Stromal cell of bone marrow (primary cell): ENCODE data around the gene RNF13.

Source experiments
- DNase-seq: peaks from one replicate; pipeline ENCODE4 v3.0.0-alpha.2; 2012; ENCODE audit warnings: low read depth

Gene RNF13, protein sequence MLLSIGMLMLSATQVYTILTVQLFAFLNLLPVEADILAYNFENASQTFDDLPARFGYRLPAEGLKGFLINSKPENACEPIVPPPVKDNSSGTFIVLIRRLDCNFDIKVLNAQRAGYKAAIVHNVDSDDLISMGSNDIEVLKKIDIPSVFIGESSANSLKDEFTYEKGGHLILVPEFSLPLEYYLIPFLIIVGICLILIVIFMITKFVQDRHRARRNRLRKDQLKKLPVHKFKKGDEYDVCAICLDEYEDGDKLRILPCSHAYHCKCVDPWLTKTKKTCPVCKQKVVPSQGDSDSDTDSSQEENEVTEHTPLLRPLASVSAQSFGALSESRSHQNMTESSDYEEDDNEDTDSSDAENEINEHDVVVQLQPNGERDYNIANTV

DNA sequence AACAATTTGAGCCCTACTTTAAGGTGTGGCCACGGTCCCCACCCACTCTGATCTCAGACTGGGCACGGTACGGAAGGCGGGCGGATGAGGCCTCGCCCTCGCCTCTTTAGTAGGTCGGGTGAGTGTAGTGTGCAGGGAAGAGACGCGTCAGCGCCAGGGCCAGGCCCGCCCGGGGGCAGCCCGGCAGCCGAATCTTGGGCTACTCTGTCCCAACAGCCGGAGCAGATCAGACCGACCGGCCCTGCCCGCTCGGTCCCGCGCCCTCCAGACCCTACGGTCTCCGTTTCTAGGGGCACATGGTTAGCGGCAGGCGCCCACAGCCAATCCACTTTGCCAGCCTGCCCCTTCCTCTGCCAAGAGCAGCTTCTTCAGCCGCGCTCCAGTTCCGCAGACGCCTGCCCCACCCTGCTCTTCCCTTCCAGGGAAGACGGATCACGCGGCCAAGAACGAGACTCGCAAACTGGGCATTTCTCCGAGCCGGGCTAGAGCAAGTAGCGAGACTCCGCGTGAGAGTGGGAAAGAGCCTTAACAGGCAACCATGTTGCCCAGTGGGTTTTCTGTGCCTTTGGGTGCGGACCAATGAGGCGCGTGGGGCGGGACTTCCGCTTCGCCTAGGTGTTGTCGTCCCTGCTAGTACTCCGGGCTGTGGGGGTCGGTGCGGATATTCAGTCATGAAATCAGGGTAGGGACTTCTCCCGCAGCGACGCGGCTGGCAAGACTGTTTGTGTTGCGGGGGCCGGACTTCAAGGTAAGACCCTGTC lies at the start of gene RNF13:
RNF13 (plus strand) TSS at position 610 of the 761 bp plus-strand sequence. CDS start 32,812 bp downstream, outside the sequence.
- peak; percentile 96 for DNase-seq

DNA sequence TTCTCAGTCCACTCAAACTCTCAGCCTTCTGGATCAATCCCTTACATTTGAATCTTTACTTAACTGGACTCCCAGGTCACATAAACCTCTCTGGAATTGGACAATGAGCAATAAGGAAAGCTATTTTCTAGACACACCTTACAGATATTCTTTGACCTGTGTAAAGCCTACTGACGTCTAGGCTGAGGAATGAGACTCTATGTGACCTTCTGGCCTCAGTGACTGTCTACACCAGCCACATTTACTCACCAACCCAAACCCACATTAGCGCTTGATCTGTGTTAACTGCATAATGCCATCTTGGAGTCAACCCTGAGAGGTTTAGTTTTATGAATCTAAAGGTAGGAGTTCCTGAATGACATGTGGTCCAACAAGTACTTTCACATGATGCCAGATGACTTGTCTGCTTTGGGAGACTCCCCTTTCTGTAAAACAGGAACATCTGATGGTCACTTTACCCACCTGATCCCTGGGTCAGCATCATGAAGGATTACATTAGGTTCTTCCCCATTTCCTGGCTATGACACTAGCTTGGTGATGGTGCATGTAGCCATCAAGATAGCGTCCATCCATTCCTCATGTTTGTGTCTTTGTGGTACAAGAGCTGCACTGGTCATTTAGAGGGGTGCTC lies 49.3 kb upstream of the RNF13 start:
- no peak for DNase-seq

DNA sequence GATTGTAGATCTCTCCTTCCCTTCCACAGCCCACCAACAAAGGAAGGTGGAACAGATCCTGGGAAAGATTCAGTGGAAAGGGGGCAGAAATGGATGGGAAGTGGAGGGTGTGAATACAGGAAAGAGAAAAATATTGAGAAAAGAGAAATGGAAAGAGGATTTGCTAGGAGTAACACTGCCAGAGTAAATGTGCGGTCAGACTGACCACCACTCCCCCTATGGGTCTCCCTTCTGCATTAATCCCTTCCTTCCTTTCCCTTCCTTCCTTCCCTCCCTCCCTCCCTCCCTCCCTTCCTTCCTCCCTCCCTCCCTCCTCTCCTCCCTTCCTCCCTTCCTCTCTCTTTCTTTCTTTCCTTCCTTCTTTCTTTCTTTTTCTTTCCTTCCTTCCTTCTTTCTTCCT lies 48.7 kb upstream of the RNF13 start:
- DNase-seq: no peak

DNA sequence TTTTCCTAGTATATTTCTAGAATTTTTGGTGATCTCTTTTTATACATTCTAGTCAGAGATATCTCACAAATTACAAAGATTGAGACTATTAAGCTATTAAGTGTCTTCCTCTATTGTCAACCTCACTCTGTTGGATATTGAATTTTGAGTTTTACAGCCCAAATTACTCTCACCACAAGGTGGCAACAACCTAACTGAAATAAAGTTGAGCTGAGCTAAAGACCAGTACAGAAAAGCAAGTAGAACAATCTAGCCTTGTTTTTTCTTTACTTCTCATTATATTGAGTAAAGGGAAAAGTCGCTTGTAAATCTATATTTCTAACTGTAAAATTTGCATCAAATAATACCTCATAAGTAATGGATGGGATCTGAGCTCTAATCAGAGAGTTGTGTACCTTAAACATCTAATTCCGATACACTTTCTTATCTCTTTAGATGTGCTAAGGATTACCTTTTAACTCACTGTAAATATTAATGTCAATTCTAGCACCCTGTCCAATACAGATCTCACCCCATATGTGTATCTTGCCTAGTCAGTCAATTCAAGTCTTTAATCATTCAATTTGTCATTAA lies 47.2 kb upstream of the RNF13 start:
- DNase-seq: peak; percentile 26

GRCh38 chr3:149767720-149768119 lies 45.3 kb upstream of the RNF13 start:
- no peak for DNase-seq

DNA sequence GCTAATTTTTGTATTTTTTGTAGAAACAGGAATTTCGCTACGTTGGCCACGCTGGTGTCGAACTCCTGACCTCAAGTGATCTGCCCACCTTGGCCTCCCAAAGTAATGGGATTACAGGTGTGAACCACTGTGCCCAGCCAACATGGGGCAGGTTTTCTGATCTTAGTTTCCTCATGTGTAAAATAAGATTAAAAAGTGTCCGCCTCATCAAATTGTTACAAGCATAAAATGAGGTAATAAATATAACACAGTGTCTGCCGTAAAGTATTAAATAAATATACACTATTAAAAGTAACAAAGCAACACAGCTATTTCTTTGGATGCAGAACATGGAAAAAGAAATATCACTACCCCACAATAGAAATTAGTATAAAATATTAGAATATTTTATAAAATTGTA lies 44.3 kb upstream of the RNF13 start:
- no peak for DNase-seq

DNA sequence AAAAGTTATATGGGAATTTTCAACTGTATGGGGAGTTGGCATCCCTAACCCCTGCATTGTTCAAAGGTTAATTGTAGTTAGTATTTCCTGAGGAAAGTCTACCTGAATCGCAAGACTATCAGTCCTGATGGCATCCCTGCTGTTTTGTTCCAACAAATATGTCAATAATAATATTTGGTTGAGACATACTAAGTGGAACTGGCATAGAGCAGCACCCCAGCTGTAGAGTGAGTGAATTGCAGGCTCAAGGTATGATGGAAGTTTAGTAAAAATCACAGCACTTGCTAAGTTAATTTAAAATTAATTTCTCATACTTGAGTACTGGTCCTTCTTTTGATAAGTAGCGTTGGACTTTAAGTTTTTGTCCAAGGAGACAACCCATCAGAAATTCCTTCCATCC lies 42.8 kb upstream of the RNF13 start:
- no peak for DNase-seq

DNA sequence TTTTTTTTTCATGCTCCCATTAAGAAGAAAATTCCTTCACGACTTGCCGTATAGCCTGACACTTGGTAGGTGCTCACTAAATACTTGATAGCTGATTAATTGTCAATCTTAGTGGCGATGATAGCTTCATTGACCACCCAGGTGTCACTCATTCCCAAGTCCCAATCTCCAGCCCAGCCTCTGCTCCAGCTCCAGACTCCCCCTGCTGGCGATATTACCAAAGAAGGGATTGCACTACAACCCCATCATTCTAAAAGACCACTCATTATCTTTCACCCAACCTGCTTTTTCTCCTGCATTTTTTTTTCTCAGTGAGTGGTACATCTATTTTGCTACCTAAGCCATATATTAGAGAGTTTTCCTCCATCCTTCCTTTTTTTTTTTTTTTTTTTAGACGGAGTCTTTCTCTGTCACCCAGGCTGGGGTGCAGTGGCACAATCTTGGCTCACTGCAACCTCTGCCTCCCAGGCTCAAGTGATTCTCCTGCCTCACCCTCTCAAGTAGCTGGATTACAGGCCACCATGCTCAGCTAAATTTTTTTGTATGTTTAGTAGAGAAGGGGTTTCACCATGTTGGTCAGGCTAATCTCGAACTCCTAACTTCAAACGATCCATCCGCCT lies 41.3 kb upstream of the RNF13 start:
- peak; percentile 14 for DNase-seq

DNA sequence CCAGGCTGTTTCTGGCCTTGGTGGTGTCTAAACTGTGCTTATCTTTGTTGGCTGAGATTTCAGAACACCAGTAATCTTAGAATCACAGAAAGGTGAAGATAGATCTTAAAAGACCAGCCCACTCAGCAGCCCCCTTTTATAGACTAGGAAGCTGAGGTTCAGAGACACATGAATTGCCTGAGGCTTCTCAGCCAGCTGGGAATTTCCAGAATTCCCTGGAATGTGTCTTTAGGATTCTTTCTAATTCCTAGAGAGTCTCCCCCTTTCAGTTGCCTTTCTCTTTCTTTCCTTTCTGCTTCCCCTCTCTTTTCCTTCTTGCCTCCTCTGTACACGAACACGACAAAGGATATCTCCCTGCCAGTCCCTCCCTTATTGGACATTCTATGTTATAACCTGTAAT lies 40.2 kb upstream of the RNF13 start:
- DNase-seq: no peak

- no peak for DNase-seq
These were observed 36.8 kb upstream of the RNF13 start for GRCh38 chr3:149776170-149776569.

- DNase-seq: no peak
These were observed 35.4 kb upstream of the RNF13 start for GRCh38 chr3:149777414-149778214.

DNA sequence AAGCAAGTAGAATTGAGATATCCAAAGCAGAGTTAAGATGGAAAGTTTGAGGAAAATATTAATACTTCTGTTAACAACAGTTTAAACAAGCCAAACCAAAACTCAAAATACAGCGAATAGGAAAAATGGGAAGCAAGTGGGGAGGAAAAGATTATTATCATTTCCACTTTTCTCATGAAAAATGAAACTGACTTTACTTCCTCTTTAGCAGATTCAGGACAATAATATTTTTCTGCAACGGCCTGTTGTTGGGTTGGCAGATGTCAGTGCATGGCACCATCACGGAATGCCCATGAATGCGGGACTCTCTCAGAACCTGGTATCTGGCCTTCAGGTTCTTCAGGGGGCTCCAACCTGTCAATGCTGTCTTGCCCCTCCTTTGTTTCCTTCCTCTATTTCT lies 31.8 kb upstream of the RNF13 start:
- no peak for DNase-seq

- DNase-seq: no peak
These were observed 31.3 kb upstream of the RNF13 start for GRCh38 chr3:149781741-149782140.

DNA sequence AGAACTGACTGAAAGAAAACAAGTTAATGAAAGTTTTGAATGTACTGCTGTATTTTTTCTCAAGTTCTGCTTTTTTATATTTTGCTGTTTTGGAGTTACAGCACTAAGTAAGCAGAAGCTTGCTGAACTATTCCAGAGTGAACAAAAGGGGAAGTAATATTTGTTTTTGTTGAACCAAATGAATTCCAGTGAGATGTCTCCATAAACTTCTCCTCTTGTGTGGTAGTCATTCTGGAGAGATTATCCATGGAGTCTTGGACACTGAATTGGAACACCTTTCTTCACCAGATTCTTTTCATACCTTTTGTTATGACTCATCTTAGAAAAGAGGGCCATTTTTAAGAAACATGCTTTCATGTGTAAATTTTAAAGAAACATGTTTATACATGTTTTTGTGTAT lies 29.4 kb upstream of the RNF13 start:
- DNase-seq: peak; percentile 5

- no peak for DNase-seq
These were observed 28.8 kb upstream of the RNF13 start for GRCh38 chr3:149784064-149784704.

- peak; percentile 3 for DNase-seq
These were observed 22.7 kb upstream of the RNF13 start for GRCh38 chr3:149790268-149790667.

DNA sequence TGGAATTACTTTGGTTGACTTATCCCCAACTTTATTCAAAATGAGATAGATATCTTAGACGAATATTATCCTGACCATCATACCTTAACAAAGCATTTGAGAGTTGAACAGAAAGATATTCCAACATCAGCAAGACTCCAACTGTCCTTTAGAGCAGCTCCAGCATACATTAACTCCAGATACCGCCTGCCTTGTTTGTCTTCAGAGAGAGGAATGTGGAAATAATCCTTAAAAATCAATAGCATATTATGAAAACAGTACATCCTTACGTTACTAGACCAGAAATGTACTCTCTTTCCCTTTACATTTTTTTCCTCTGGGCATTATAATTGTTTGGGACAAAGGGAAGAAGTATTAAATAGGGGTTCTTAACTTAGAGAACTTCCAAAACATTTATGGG lies 22.3 kb upstream of the RNF13 start:
- DNase-seq: no peak

GRCh38 chr3:149792452-149793270 lies 20.4 kb upstream of the RNF13 start, which contains the start of gene ANKUB1:
Gene ANKUB1, minus strand, starts transcription at chr3:149792554. Its CDS starts 188 bp downstream, at chr3:149792366.
- DNase-seq: no peak

- DNase-seq: no peak
These were observed 17.0 kb upstream of the RNF13 start for GRCh38 chr3:149796026-149796425.

DNA sequence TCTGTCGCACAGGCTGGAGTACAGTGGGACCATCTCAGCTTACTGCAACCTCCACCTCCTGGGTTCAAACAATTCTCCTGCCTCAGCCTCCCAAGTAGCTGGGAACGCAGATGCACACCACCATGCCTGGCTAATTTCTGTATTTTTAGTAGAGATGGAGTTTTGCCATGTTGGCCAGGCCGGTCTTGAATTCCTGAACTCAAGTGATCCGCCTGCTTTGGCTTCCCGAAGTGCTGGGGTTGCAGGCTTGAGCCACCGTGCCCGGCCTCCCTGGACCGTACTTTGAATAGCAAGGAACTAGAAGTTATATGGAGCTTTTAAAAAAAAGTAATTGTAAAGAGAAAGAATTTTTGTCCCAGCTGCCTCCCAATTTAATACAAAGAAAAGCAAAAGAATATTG lies 12.3 kb upstream of the RNF13 start:
- DNase-seq: no peak
